ENCODE measurements around the gene PCNX3.

- TF ChIP-seq CTCF (IDR thresholded peaks at IDR 0.05) = no peak
- no peak for TF ChIP-seq POLR2A (IDR thresholded peaks at IDR 0.05)
These were observed 30.8 kb downstream of the PCNX3 start for GRCh38 chr11:65646288-65646957.
